Right atrium auricular region (tissue), 2 donors: Measurements from ENCODE around the gene HPX. TPM values are rescaled to one million over a fixed set of nuclear protein-coding genes. Genes with fewer than 3 reads are reported as not detected.

Experiments
- DNase-seq: peaks from one replicate; pipeline ENCODE4 v3.0.0-alpha.2; 2019; ENCODE audit warnings: low spot score
- H3K27ac ChIP-seq, 2 donors: fragments of 200-600 bp; sonication (generic); 1 replicate in 1 of 2; 2 replicates in 1 of 2; pipeline ENCODE4 v1.5.1; 2016 to 2019
- H3K27me3 ChIP-seq, 2 donors: fragments of 200-600 bp; sonication (generic); one replicate each; pipeline versions ENCODE4 v1.5.1 to v1.6.0; 2017 to 2019
- H3K36me3 ChIP-seq: fragments of 200-600 bp; sonication (generic); one replicate; pipeline ENCODE4 v1.5.1; 2016
- H3K4me1 ChIP-seq, 2 donors: fragments of 200-600 bp; sonication (generic); one replicate each; pipeline versions ENCODE4 v1.5.1 to v1.6.0; 2017 to 2019
- H3K4me3 ChIP-seq, 2 donors: fragments of 200-600 bp; sonication (generic); 1 replicate in 1 of 2; 2 replicates in 1 of 2; pipeline ENCODE4 v1.5.1; 2017 to 2019; ENCODE audit warnings: mild to moderate bottlenecking in 1 of 2, moderate library complexity in 1 of 2
- H3K9me3 ChIP-seq, 2 donors: fragments of 200-600 bp; sonication (generic); one replicate each; pipeline ENCODE4 v1.5.1; 2019
- CTCF ChIP-seq, 2 donors: fragments of 200-600 bp; sonication (generic); IDR thresholded peaks; one replicate each; pipeline ENCODE4 v1.5.1; 2019; ENCODE audit warnings: antibody characterized with exemption in 2 of 2
- total RNA-seq, 2 donors: library from RNA; depleted of rRNA; stranded (reverse); fragments of >200 nt; gene quantifications; one replicate each; pipeline ENCODE4 v1.1.0, GENCODE V29; 2016

HPX gene
- total RNA-seq, 2 donors from 2014 or later, result 0.20 TPM; not detected in 1

GRCh38 chr11:6427516-6427915 lies 13.3 kb downstream of the HPX start:
- Histone ChIP-seq H3K4me3 (no peak overlapping the region), H3K9me3 (no peaks in the 10 kb centered on the region), H3K36me3 (no peaks in the 10 kb centered on the region), H3K27me3 (no peaks in the 10 kb centered on the region), H3K27ac (no peak overlapping the region), H3K4me1 (no peaks in the 10 kb centered on the region)
- no peak for DNase-seq
- no peak for TF ChIP-seq CTCF (IDR thresholded peaks at IDR 0.05)

- H3K27me3 ChIP-seq, result no peaks in the 10 kb centered on the region
- DNase-seq, result no peak
- no peak overlapping the region for H3K4me3 ChIP-seq
- H3K9me3 ChIP-seq, result no peaks in the 10 kb centered on the region
- H3K27ac ChIP-seq, result no peak overlapping the region
- no peaks in the 10 kb centered on the region for H3K36me3 ChIP-seq
- TF ChIP-seq CTCF (IDR thresholded peaks at IDR 0.05), result no peak
- peaks cover 0 to 27% of the 10 kb centered on the region in 2 donors for H3K4me1 ChIP-seq
Observed at GRCh38 chr11:6420677-6421076, 20.1 kb downstream of the HPX start.

GRCh38 chr11:6419009-6419631 lies 21.7 kb downstream of the HPX start, which contains the start of gene APBB1:
Gene APBB1, minus strand, starts transcription at chr11:6419094. Its CDS starts 7,747 bp downstream, at chr11:6411347.
- Histone ChIP-seq H3K36me3 (no peaks in the 10 kb centered on the region), H3K27me3 (no peaks in the 10 kb centered on the region), H3K27ac (peak within 1 kb of the TSS; percentile 95 to 97), H3K4me1 (peaks cover 0 to 31% of the 10 kb centered on the region in 2 donors), H3K4me3 (peak within 1 kb of the TSS; percentile 91 to 95), H3K9me3 (no peaks in the 10 kb centered on the region)
- no peak for DNase-seq
- TF ChIP-seq CTCF (IDR thresholded peaks at IDR 0.05), result peak in 1 of 2 donors; percentile 46

GRCh38 chr11:6418557-6419008 lies 22.2 kb downstream of the HPX start:
- DNase-seq, result no peak
- no peaks in the 10 kb centered on the region for H3K27me3 ChIP-seq
- H3K4me1 ChIP-seq, result peaks cover 0 to 31% of the 10 kb centered on the region in 2 donors
- H3K4me3 ChIP-seq, result peak overlapping the region; percentile 91 to 95
- no peaks in the 10 kb centered on the region for H3K36me3 ChIP-seq
- H3K9me3 ChIP-seq, result no peaks in the 10 kb centered on the region
- no peak for TF ChIP-seq CTCF (IDR thresholded peaks at IDR 0.05)
- H3K27ac ChIP-seq, result peak overlapping the region; percentile 95 to 97

- H3K4me1 ChIP-seq, result peaks cover 0 to 31% of the 10 kb centered on the region in 2 donors
- TF ChIP-seq CTCF (IDR thresholded peaks at IDR 0.05), result no peak
- peak overlapping the region; percentile 91 to 95 for H3K4me3 ChIP-seq
- no peaks in the 10 kb centered on the region for H3K36me3 ChIP-seq
- H3K27ac ChIP-seq, result peak overlapping the region; percentile 95 to 97
- H3K27me3 ChIP-seq, result no peaks in the 10 kb centered on the region
- H3K9me3 ChIP-seq, result no peaks in the 10 kb centered on the region
- no peak for DNase-seq
Observed at GRCh38 chr11:6417907-6418556, 22.8 kb downstream of the HPX start.
